NCI-H1105 treated with DMSO at 0.1 percent for 48 hours (cell line): Measurements from ENCODE around the gene LY6G5B.

ENCODE experiments used
- DNase-seq: peaks from one replicate; lab custom pipeline; 2025; lab: John Stamatoyannopoulos, UW

LY6G5B gene

GRCh38 chr6:31663126-31663960, 6.4 kb upstream of the LY6G5B start:
- no peak for DNase-seq

GRCh38 chr6:31663961-31664789, 5.6 kb upstream of the LY6G5B start:
- DNase-seq, result no peak

GRCh38 chr6:31664790-31665500, 4.8 kb upstream of the LY6G5B start, which contains the start of gene GPANK1:
TSS of gene GPANK1 (minus strand) at chr6:31664997. CDS start at chr6:31664478, 519 bp downstream.
- peak; percentile 96 for DNase-seq

GRCh38 chr6:31665501-31666336, 4.1 kb upstream of the LY6G5B start, which contains the start of gene CSNK2B:
TSS of gene CSNK2B (plus strand) at chr6:31666080. CDS start at chr6:31666832, 752 bp downstream.
- DNase-seq, result peak; percentile 98

- DNase-seq, result no peak
These were observed 3.3 kb upstream of the LY6G5B start for GRCh38 chr6:31666337-31666965.

GRCh38 chr6:31676322-31676903, 6.6 kb downstream of the LY6G5B start:
- DNase-seq, result no peak

GRCh38 chr6:31676904-31677303, 7.1 kb downstream of the LY6G5B start:
- DNase-seq, result no peak

GRCh38 chr6:31677955-31678354, 8.2 kb downstream of the LY6G5B start:
- DNase-seq, result no peak

- DNase-seq, result peak; percentile 85
These were observed 10.7 kb downstream of the LY6G5B start, which contains the start of gene LY6G5C for GRCh38 chr6:31680226-31681134. TSS of gene LY6G5C (minus strand) at chr6:31681067. CDS start at chr6:31680373, 694 bp downstream.

GRCh38 chr6:31681135-31681671, 11.4 kb downstream of the LY6G5B start:
- no peak for DNase-seq

GRCh38 chr6:31683591-31683990, 13.8 kb downstream of the LY6G5B start:
- DNase-seq, result no peak

GRCh38 chr6:31686483-31686882, 16.7 kb downstream of the LY6G5B start:
- no peak for DNase-seq

- no peak for DNase-seq
These were observed 17.5 kb downstream of the LY6G5B start for GRCh38 chr6:31687321-31687720.

GRCh38 chr6:31687860-31688693, 18.3 kb downstream of the LY6G5B start:
- no peak for DNase-seq

GRCh38 chr6:31689249-31690110, 19.7 kb downstream of the LY6G5B start:
- DNase-seq, result no peak

GRCh38 chr6:31690231-31691077, 20.7 kb downstream of the LY6G5B start:
- no peak for DNase-seq
